MCF 10A (cell line): ENCODE data around the gene MAGI1. TPM values are rescaled to one million over a fixed set of nuclear protein-coding genes. Genes with fewer than 3 reads are reported as not detected.
A peak's percentile ranks its signal among the peaks of the same experiment; 100 is the strongest.
"Not testable (repeated sequence)": the region's sequence is repeated elsewhere in the genome, so short reads cannot be mapped to it uniquely, and the experiment has no call there.

ENCODE experiments used
- BruUV-seq: library from RNA; stranded (reverse); fragments of 400-500 nt; replicated peaks from 2 replicates; lab custom pipeline; 2021; lab: Mats Ljungman, UMichigan
- CTCF ChIA-PET: fragments of 300-600 bp; sonication (Branson Sonifier 250); formaldehyde crosslinking; extraction: SDS; loops from one replicate; lab custom pipeline; 2021; ENCODE audit warnings: antibody characterized with exemption, inconsistent platforms; lab: Yijun Ruan, JAX
- POLR2A ChIA-PET: fragments of 300-600, 350-650 bp; sonication (Branson Sonifier 250); formaldehyde crosslinking; extraction: SDS; loops from one replicate; lab custom pipeline; 2020; ENCODE audit warnings: antibody characterized with exemption, inconsistent platforms; lab: Yijun Ruan, JAX
- DNase-seq: peaks from one replicate; pipeline ENCODE4 v3.0.0-alpha.2; 2018; ENCODE audit not compliant: unreplicated experiment
- H3K27ac Mint-ChIP-seq: one replicate; pipeline ENCODE4 v1.8.0; 2022; ENCODE audit warnings: mild to moderate bottlenecking, low read depth, mixed read lengths; ENCODE audit not compliant: unreplicated experiment
- H3K27me3 Mint-ChIP-seq: one replicate; pipeline ENCODE4 v1.8.0; 2022; ENCODE audit warnings: mixed read lengths; ENCODE audit not compliant: insufficient read depth, unreplicated experiment
- H3K36me3 Mint-ChIP-seq: one replicate; pipeline ENCODE4 v1.8.0; 2022; ENCODE audit warnings: mild to moderate bottlenecking, moderate library complexity, mixed read lengths; ENCODE audit not compliant: insufficient read depth, unreplicated experiment
- H3K4me1 Mint-ChIP-seq: one replicate; pipeline ENCODE4 v1.8.0; 2022; ENCODE audit warnings: mixed read lengths; ENCODE audit not compliant: insufficient read depth, unreplicated experiment
- H3K4me3 Mint-ChIP-seq: one replicate; pipeline ENCODE4 v1.8.0; 2022; ENCODE audit warnings: mild to moderate bottlenecking, moderate library complexity, mixed read lengths; ENCODE audit not compliant: unreplicated experiment
- H3K9me3 Mint-ChIP-seq: one replicate; pipeline ENCODE4 v1.8.0; 2022; ENCODE audit warnings: mixed read lengths; ENCODE audit not compliant: unreplicated experiment
- intact Hi-C: fragments of 100-400 bp; cut with micrococcal nuclease; formaldehyde crosslinking; loops from 2 replicates; pipeline ENCODE4 v1.14.1; 2022
- total RNA-seq: library from RNA; stranded (reverse); gene quantifications from 2 replicates; pipeline ENCODE4 v1.2.3, GENCODE V29; 2022
- TF ChIP-seq, protein P1 (sequence below): fragments of 200-600 bp; IDR thresholded peaks from one replicate; pipeline ENCODE4 v1.8.0; 2022; ENCODE audit warnings: antibody characterized with exemption, mild to moderate bottlenecking; ENCODE audit not compliant: unreplicated experiment

Gene MAGI1
- total RNA-seq, 1 experiment from 2014 or later = 6.2 TPM

DNA sequence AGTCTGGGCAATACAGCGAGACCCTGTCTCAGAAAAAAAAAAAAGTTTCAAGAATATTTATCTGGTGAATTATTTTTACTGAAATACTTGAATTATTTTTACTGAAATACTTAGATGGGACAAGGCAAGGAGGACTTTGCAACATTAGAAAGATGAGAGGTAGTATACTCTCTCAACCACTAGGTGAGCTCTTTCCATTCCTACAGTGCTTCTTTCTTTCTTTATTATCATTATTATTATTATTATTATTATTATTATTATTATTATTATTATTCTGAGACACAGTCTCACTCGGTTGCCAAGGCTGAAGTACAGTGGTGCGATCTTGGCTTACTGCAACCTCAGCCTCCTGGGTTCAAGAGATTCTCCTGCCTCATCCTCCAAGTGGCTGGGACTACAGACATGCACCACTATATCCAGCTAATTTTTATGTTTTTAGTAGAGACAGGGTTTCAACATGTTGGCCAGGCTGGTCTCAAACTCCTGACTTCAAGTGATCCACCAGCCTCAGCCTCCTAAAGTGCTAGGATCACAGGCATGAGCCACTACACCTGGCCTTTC lies 468.8 kb downstream of the MAGI1 start:
- Mint-ChIP-seq H3K27me3 (no peaks in the 10 kb centered on the region), H3K9me3 (no peaks in the 10 kb centered on the region), H3K36me3 (no peaks in the 10 kb centered on the region), H3K4me3 (no peak overlapping the region), H3K4me1 (peaks cover 17% of the 10 kb centered on the region), H3K27ac (no peak overlapping the region)
- no TSS peak for BruUV-seq
- intact Hi-C loops = no loop called here
- CTCF ChIA-PET = interaction anchor here (0.5 to 1.4 kb wide), 4 partner anchors 9 to 460 kb away, joined by 3 to 7 read pairs (median 4); no protein-coding TSS in a partner anchor
- no peak for DNase-seq
- POLR2A ChIA-PET = no interaction called here
- TF ChIP-seq, protein P1, sequence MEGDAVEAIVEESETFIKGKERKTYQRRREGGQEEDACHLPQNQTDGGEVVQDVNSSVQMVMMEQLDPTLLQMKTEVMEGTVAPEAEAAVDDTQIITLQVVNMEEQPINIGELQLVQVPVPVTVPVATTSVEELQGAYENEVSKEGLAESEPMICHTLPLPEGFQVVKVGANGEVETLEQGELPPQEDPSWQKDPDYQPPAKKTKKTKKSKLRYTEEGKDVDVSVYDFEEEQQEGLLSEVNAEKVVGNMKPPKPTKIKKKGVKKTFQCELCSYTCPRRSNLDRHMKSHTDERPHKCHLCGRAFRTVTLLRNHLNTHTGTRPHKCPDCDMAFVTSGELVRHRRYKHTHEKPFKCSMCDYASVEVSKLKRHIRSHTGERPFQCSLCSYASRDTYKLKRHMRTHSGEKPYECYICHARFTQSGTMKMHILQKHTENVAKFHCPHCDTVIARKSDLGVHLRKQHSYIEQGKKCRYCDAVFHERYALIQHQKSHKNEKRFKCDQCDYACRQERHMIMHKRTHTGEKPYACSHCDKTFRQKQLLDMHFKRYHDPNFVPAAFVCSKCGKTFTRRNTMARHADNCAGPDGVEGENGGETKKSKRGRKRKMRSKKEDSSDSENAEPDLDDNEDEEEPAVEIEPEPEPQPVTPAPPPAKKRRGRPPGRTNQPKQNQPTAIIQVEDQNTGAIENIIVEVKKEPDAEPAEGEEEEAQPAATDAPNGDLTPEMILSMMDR = peak; percentile 17

DNA sequence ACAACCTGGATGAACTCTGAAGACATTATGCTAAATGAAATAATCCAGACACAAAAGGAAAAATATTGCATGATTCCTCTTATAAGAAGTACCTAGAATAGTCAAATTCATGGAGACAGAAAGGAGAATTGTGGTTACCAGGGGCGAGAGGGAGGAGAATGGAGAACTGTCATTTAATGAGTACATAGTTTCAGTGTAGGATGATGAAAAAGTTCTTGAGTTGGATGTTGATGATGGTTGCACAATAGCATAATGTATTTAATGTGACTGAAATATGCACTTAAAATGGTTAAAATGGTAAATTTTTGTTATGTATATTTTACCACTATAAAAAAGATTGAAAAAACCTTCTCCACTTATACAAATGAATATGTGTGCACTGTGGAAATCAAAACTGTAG lies 469.6 kb downstream of the MAGI1 start:
- TF ChIP-seq, protein P1 = no peak
- ChIA-PET POLR2A (no interaction called here), CTCF (no interaction called here)
- H3K27me3 Mint-ChIP-seq = no peaks in the 10 kb centered on the region
- intact Hi-C loops = no loop called here
- no peak overlapping the region for H3K27ac Mint-ChIP-seq
- no peak overlapping the region for H3K4me3 Mint-ChIP-seq
- no TSS peak for BruUV-seq
- no peaks in the 10 kb centered on the region for H3K9me3 Mint-ChIP-seq
- peaks cover 11% of the 10 kb centered on the region for H3K4me1 Mint-ChIP-seq
- no peak for DNase-seq
- no peaks in the 10 kb centered on the region for H3K36me3 Mint-ChIP-seq

DNA sequence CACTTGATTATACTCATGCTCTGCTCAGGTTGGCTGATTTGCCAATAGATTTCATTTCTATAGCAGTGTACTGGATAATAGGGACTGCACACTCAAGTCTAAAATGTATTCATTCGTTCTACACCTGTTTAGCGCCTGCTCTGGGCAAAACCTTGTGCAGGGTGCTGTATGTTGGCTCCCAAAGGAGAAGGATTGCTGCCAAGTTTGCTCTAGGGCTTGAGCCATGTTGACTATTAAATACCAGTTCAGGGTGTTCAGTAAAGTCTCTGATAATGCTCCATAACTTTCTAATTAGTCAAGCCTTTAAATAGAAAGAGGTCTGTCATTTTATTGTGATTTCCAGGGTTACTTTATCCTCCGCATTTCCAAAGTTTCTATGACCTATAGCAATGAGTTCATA lies 470.2 kb downstream of the MAGI1 start:
- ChIA-PET CTCF (no interaction called here), POLR2A (interaction anchor here (1.2 kb wide), 1 partner anchor 8 kb away, joined by 4 read pairs; no protein-coding TSS in a partner anchor)
- Mint-ChIP-seq H3K4me3 (no peak overlapping the region), H3K36me3 (no peaks in the 10 kb centered on the region), H3K27me3 (no peaks in the 10 kb centered on the region), H3K9me3 (no peaks in the 10 kb centered on the region), H3K4me1 (peaks cover 11% of the 10 kb centered on the region), H3K27ac (no peak overlapping the region)
- TF ChIP-seq, protein P1 = no peak
- no TSS peak for BruUV-seq
- DNase-seq = no peak
- intact Hi-C loops = no loop called here

DNA sequence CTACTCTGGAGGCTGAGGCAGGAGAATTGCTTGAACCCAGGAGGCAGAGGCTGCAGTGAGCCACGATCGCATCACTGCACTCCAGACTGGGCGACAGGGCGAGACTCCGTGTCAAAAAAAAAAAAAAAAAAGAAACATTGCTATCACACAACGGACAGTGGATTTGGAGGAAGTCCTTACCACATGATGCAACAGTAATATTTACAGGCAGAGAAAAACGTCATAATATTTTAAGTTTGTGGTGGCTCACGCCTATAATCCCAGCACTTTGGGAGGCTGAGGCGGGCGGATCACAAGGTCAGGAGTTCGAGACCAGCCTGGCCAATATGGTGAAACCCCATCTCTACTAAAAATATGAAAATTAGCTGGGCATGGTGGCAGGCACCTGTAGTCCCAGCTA lies 473.0 kb downstream of the MAGI1 start:
- DNase-seq, H3K9me3 Mint-ChIP-seq, CTCF ChIA-PET, H3K27me3 Mint-ChIP-seq, BruUV-seq, POLR2A ChIA-PET, H3K36me3 Mint-ChIP-seq, H3K4me3 Mint-ChIP-seq, intact Hi-C loops, H3K27ac Mint-ChIP-seq: not testable (repeated sequence)
- peaks cover 11% of the 10 kb centered on the region for H3K4me1 Mint-ChIP-seq
